Panc1 (cell line): ENCODE data around the gene SLC4A2.

Source experiments
- CTCF ChIP-seq: fragments of 450-650 bp; IDR thresholded peaks from 2 replicates; pipeline ENCODE4 v1.5.1; 2017; ENCODE audit warnings: mild to moderate bottlenecking
- SIN3A ChIP-seq: IDR thresholded peaks from 2 replicates; pipeline ENCODE4 v1.6.1; 2012; ENCODE audit warnings: low read depth, mild to moderate bottlenecking, low read length, moderate library complexity, borderline replicate concordance; ENCODE audit not compliant: insufficient read depth

GRCh38 chr7:151059367-151060112 lies at the start of gene SLC4A2:
- TF ChIP-seq CTCF (no peak; the same call in 1 of the 2 replicates), SIN3A (no peak)
